HCT116 (cell line): Measurements from ENCODE around the gene MSI2. TPM values are rescaled to one million over a fixed set of nuclear protein-coding genes. Genes with fewer than 3 reads are reported as not detected.

ENCODE experiments used
- ATAC-seq: fragments of 200-7000 bp; cut with Tn5 transposase; 2 replicates; pipeline ENCODE4 v1.9.1; 2020; ENCODE audit warnings: mild to moderate bottlenecking, moderate library complexity
- BruUV-seq: library from RNA; stranded (reverse); fragments of 400-500 nt; replicated peaks from 2 replicates; lab custom pipeline; 2021; lab: Mats Ljungman, UMichigan
- CTCF ChIA-PET: fragments of 300-600 bp; sonication (Branson Sonifier 250); formaldehyde crosslinking; loops from one replicate; lab custom pipeline; 2021; ENCODE audit warnings: antibody characterized with exemption; lab: Charles Lee
- POLR2A ChIA-PET: fragments of 300-600, 350-600 bp; sonication (Branson Sonifier 250); formaldehyde crosslinking; loops from one replicate; lab custom pipeline; 2021; ENCODE audit warnings: antibody characterized with exemption; lab: Charles Lee
- RAD21 ChIA-PET, 2 experiments: fragments of 300-600 bp; sonication (Branson Sonifier 250); formaldehyde crosslinking; loops; one replicate each; lab custom pipeline; 2023; ENCODE audit warnings: low total read pairs in 2 of 2; ENCODE audit not compliant: uncharacterized antibody in 2 of 2, unreplicated experiment in 2 of 2, low non-redundant PET in 1 of 2; lab: Charles Lee
- DNase-seq: peaks from one replicate; pipeline ENCODE4 v3.0.0-alpha.2; 2010; ENCODE audit warnings: low read depth, low spot score
- H2AFZ ChIP-seq: fragments of 200-600 bp; shearing (Covaris generic), sonication (generic); 2 replicates; pipeline ENCODE4 v1.6.1; 2017; ENCODE audit warnings: low read depth, mixed run types, mixed read lengths, antibody characterized with exemption, low read length; ENCODE audit not compliant: poor library complexity, severe bottlenecking
- H3K27ac ChIP-seq: 2 replicates; pipeline ENCODE4 v1.5.1; 2012; ENCODE audit warnings: low read depth, low read length
- H3K27me3 ChIP-seq: fragments of 200-600 bp; sonication (generic); 2 replicates; pipeline ENCODE4 v1.6.1; 2016; ENCODE audit warnings: mixed run types, low read length, mixed read lengths; ENCODE audit not compliant: insufficient read depth
- H3K36me3 ChIP-seq, 2 experiments: fragments of 200-500 bp in 1 of 2; fragments of 200-600 bp in 1 of 2; sonication (Bioruptor generic) in 1 of 2; sonication (generic) in 1 of 2; 2 replicates each; pipeline versions ENCODE4 v1.5.1 to v1.6.1; 2014 to 2016; ENCODE audit warnings: low read length in 2 of 2, inconsistent platforms in 1 of 2, mixed read lengths in 1 of 2, mixed run types in 1 of 2; ENCODE audit not compliant: insufficient read depth in 2 of 2, control insufficient read depth in 1 of 2
- H3K4me1 ChIP-seq, 2 experiments: fragments of 200-600 bp in 1 of 2; sonication (generic) in 1 of 2; 2 replicates each; pipeline versions ENCODE4 v1.5.1 to v1.6.1; 2012 to 2017; ENCODE audit warnings: low read length in 2 of 2, inconsistent platforms in 1 of 2, mild to moderate bottlenecking in 1 of 2, mixed read lengths in 1 of 2, mixed run types in 1 of 2, moderate library complexity in 1 of 2; ENCODE audit not compliant: insufficient read depth in 2 of 2, control insufficient read depth in 1 of 2
- H3K4me2 ChIP-seq: fragments of 200-600 bp; sonication (generic); 2 replicates; pipeline ENCODE4 v1.6.1; 2017; ENCODE audit warnings: mixed run types, low read length, mixed read lengths
- H3K4me3 ChIP-seq, 2 experiments: fragments of 200-600 bp in 1 of 2; sonication (generic) in 1 of 2; replicated peaks in 1 of 2; 2 replicates each; pipeline ENCODE4 v1.5.1; 2011 to 2016; ENCODE audit warnings: low read length in 2 of 2, control low read depth in 1 of 2, low read depth in 1 of 2, mild to moderate bottlenecking in 1 of 2, mixed read lengths in 1 of 2, mixed run types in 1 of 2
- H3K79me2 ChIP-seq: fragments of 200-600 bp; sonication (generic); 2 replicates; pipeline ENCODE4 v1.6.1; 2017; ENCODE audit warnings: mild to moderate bottlenecking, mixed run types, low read length, moderate library complexity, mixed read lengths; ENCODE audit not compliant: insufficient read depth
- H3K9ac ChIP-seq: fragments of 200-600 bp; sonication (generic); 2 replicates; pipeline ENCODE4 v1.6.1; 2016; ENCODE audit warnings: low read length, mixed read lengths
- H3K9me2 ChIP-seq: fragments of 200-600 bp; sonication (generic), shearing (Covaris generic); 2 replicates; pipeline ENCODE4 v1.6.1; 2017; ENCODE audit warnings: mixed run types, mild to moderate bottlenecking, moderate library complexity; ENCODE audit not compliant: insufficient read depth
- H3K9me3 ChIP-seq, 2 experiments: fragments of 200-500 bp in 1 of 2; fragments of 200-600 bp in 1 of 2; sonication (Bioruptor generic) in 1 of 2; sonication (generic) in 1 of 2; 2 replicates each; pipeline ENCODE4 v1.6.1; 2014 to 2017; ENCODE audit warnings: low read length in 2 of 2, mixed read lengths in 2 of 2, inconsistent platforms in 1 of 2, low read depth in 1 of 2, mild to moderate bottlenecking in 1 of 2, mixed run types in 1 of 2, moderate library complexity in 1 of 2; ENCODE audit not compliant: control insufficient read depth in 1 of 2, insufficient read depth in 1 of 2
- H4K20me1 ChIP-seq: fragments of 200-600 bp; sonication (generic), shearing (Covaris generic); 2 replicates; pipeline ENCODE4 v1.6.1; 2017; ENCODE audit warnings: mixed run types, mild to moderate bottlenecking, moderate library complexity; ENCODE audit not compliant: insufficient read depth
- ATF3 ChIP-seq: IDR thresholded peaks from 2 replicates; pipeline ENCODE4 v1.6.1; 2012
- EGR1 ChIP-seq: IDR thresholded peaks from 2 replicates; pipeline ENCODE4 v1.6.1; 2012; ENCODE audit warnings: low read depth
- ELF1 ChIP-seq: IDR thresholded peaks from 2 replicates; pipeline ENCODE4 v1.6.1; 2012; ENCODE audit warnings: low read depth, borderline replicate concordance
- EZH2 ChIP-seq: fragments of 200-600 bp; sonication (generic); IDR thresholded peaks from 2 replicates; pipeline ENCODE4 v1.6.1; 2017; ENCODE audit warnings: antibody characterized with exemption, mixed run types
- EZH2phosphoT487 ChIP-seq: fragments of 200-600 bp; IDR thresholded peaks from 2 replicates; pipeline ENCODE4 v1.6.1; 2018; ENCODE audit warnings: antibody characterized with exemption, borderline replicate concordance
- FOSL1 ChIP-seq: IDR thresholded peaks from 2 replicates; pipeline ENCODE4 v1.6.1; 2012; ENCODE audit warnings: low read depth
- MAX ChIP-seq: IDR thresholded peaks from 2 replicates; pipeline ENCODE4 v1.6.1; 2012
- POLR2A ChIP-seq: IDR thresholded peaks from 2 replicates; pipeline ENCODE4 v1.7.0; 2011; ENCODE audit warnings: borderline replicate concordance; ENCODE audit not compliant: insufficient read depth, insufficient read length; ENCODE audit errors: extremely low read depth
- POLR2AphosphoS5 ChIP-seq: IDR thresholded peaks from 2 replicates; pipeline ENCODE4 v1.6.1; 2011; ENCODE audit warnings: mild to moderate bottlenecking, low read depth, low read length, moderate library complexity
- RAD21 ChIP-seq: IDR thresholded peaks from 2 replicates; pipeline ENCODE4 v1.6.1; 2012; ENCODE audit warnings: low read depth, mild to moderate bottlenecking
- SIN3A ChIP-seq: IDR thresholded peaks from 2 replicates; pipeline ENCODE4 v1.6.1; 2012; ENCODE audit warnings: low read depth
- SRF ChIP-seq: IDR thresholded peaks from 2 replicates; pipeline ENCODE4 v1.6.1; 2012; ENCODE audit warnings: low read depth
- YY1 ChIP-seq: IDR thresholded peaks from 2 replicates; pipeline ENCODE4 v1.6.1; 2011; ENCODE audit warnings: low read length, low read depth, moderate library complexity, mild to moderate bottlenecking; ENCODE audit not compliant: insufficient replicate concordance; ENCODE audit errors: extremely low read depth
- ZNF274 ChIP-seq: fragments of 200-500 bp; sonication (Bioruptor generic); IDR thresholded peaks from 2 replicates; pipeline ENCODE4 v1.6.1; 2014; ENCODE audit warnings: mild to moderate bottlenecking, low read depth, low read length, inconsistent platforms
- intact Hi-C: fragments of 100-400 bp; cut with micrococcal nuclease; formaldehyde crosslinking; loops from 2 replicates; pipeline ENCODE4 v1.10.0; 2022
- total RNA-seq: library from RNA; stranded (reverse); gene quantifications from one replicate; pipeline ENCODE4 v1.2.1, GENCODE V29; 2021; ENCODE audit not compliant: unreplicated experiment

MSI2 gene
- total RNA-seq, 1 experiment from 2014 or later, result 137 TPM

- no peak overlapping the region for H3K4me2 ChIP-seq
- DNase-seq (no peak), ATAC-seq (no peak)
- peaks cover 5 to 10% of the 10 kb centered on the region in 2 experiments; a peak in 3 of 4 replicates for H3K4me1 ChIP-seq
- no peak overlapping the region for H3K9ac ChIP-seq
- ChIA-PET RAD21 (interaction anchor here in 1 of 2 experiments (0.5 kb wide), 1 partner anchor 77 kb away, joined by 3 read pairs; no protein-coding TSS in a partner anchor), POLR2A (no interaction called here), CTCF (no interaction called here)
- H2AFZ ChIP-seq, result no peak overlapping the region
- H4K20me1 ChIP-seq, result no peaks in the 10 kb centered on the region
- H3K79me2 ChIP-seq, result no peaks in the 10 kb centered on the region
- TF ChIP-seq EGR1 (no peak), ELF1 (no peak), POLR2AphosphoS5 (no peak), EZH2phosphoT487 (no peak), POLR2A (no peak), SIN3A (no peak), RAD21 (no peak), YY1 (no peak), FOSL1 (no peak), ATF3 (no peak), SRF (no peak), ZNF274 (no peak), MAX (no peak), EZH2 (no peak)
- no peak overlapping the region for H3K4me3 ChIP-seq
- H3K9me3 ChIP-seq, result peaks cover 0 to 12% of the 10 kb centered on the region in 2 experiments; a peak in 1 of 4 replicates
- H3K36me3 ChIP-seq, result no peaks in the 10 kb centered on the region
- BruUV-seq, result no TSS peak
- H3K27ac ChIP-seq, result no peak overlapping the region
- no peaks in the 10 kb centered on the region for H3K9me2 ChIP-seq
- no peaks in the 10 kb centered on the region for H3K27me3 ChIP-seq
- intact Hi-C loops, result loop anchor here (5.0 kb wide), 3 partner anchors 238 to 518 kb away; no protein-coding TSS in a partner anchor
Observed at GRCh38 chr17:57594767-57595166, 338.4 kb downstream of the MSI2 start.
